Measurements from ENCODE around the gene PLB1.
"Not testable (repeated sequence)": the region's sequence is repeated elsewhere in the genome, so short reads cannot be mapped to it uniquely, and the experiment has no call there.

The PLB1 gene

DNA sequence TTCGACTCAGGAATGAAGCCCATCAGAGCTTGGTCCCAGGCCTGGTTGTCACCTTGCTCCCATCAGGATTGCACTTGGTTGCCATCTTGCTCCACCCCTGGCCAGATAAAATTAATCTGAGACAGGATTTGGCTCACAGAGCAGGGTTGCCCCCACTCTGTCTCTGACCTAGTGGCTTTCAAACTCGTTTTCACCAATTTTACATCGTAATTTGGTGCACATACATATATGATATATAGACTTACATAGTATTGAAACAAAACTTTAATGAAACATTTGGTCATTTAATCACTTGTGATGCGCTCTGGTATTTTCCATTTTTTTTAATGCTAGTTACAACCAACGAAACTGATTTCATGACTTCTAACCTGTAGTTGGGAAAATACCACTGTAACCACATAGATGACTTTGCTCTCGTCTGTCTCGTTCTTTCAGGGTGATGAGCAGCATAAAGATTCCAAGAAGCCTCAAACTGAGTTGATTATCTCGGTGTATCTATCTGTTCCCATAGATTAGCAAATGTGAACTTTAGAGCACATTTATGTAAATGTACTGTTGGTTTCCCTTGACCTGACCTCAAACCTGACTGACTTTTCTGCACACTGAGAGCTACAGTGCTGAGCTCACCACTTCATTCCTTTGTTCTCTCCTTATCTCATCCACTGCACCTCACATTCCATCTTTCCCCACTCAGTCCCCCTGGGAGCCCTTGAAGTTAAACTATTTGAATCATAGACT, 30.5 kb upstream of the PLB1 start:
- no peak for DNase-seq (ENCODE audit: low read depth in 2 of 2)

- no peak for DNase-seq (ENCODE audit: low read depth in 2 of 2)
These were observed 26.6 kb upstream of the PLB1 start for GRCh38 chr2:28469304-28469703.

DNA sequence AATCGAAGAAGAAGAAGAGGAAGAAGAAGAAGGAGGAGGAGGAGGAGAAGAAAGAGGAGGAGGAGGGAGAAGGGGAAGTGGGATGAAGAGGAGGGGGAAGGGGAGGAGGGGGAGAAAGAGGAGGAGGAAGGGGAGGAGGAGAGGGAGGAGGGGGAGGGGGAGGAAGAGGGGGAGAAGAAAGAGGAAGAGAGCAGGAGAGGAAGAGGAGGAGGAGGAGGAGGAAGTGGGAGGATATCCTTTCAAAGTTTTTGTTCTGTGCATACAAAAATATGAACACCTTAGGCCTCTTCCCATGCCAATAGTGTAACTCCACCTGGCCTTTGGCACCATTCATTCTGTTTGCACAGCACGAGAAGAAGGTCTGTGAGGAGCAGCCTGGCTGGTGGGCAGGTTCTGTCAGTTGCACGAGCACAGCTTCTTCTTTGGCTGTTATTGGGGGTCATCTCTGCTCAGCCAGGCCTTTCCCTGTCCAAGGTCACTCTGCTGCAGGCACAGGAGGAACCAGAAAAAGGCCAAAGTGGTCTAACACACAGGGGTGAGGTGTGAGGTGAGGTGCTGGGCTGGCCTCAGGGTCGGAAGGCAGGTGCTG, 25.8 kb upstream of the PLB1 start:
- no peak for DNase-seq (ENCODE audit: low read depth in 2 of 2)

DNA sequence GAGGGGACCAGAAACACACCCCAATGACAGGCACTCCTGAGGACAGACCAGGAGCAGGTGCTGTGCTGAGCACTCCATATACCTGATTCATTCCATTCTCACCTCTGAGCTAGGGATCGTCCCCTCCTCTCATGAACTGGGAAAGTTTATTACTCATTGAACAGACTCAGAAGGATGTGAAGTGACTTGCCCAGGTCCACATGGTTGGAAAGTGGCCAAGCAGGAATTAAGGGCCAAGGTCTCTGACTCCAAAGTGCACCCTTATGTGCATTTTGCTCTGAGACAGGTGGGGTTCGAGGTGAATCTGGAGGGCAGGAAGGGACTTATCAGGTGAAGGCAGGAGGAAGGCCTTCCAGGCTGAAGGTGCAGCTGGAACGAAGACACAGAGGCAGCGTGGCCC, 25.1 kb upstream of the PLB1 start:
- no peak for DNase-seq (ENCODE audit: low read depth in 2 of 2)

DNA sequence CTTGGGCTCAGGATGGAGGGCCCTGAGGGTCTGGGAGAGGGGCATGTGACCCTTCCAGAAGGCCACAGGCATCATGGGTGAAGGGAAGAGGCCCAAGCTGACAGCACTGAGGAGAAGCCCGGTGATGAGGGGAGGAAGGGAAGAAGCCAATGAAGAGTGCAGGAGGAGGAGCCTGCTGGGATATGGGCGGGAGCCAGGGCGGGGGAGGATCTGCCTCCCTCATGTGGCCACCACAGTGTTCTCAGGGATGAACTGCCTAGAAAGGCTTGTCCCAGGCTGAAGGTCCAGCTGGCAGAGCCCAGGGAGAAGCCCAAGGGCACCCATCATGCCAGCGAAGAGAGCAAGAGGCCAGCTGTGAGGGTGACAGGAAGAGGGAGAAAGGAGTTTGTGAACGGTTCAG, 24.6 kb upstream of the PLB1 start:
- DNase-seq (ENCODE audit: low read depth in 2 of 2), result no peak

DNA sequence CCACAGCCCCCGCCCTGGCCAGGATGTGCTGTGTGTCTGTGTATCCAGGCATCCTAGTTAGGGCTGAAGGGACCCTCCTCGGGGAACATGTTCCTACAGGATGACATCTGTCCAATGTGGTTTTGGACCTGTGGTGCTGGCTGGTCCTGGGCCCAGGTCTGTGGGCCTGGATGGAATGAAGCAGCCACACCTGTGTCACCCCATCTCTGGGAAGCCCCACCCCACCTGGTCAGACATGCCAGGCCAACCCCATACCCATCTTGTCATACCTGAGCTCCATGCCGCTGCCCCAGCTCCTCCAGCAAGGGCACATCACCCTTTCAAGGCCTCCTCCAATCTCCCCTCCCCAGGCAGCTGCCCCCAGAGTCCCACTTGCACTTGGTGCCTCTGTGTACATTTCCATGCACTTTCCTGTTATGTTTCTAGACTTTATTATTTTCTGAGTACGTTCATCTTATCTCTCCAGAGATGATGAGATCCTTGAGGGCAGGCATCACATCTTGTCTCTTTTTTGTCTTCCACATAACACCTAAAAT, 24.1 kb upstream of the PLB1 start:
- no peak for DNase-seq (ENCODE audit: low read depth in 2 of 2)

DNA sequence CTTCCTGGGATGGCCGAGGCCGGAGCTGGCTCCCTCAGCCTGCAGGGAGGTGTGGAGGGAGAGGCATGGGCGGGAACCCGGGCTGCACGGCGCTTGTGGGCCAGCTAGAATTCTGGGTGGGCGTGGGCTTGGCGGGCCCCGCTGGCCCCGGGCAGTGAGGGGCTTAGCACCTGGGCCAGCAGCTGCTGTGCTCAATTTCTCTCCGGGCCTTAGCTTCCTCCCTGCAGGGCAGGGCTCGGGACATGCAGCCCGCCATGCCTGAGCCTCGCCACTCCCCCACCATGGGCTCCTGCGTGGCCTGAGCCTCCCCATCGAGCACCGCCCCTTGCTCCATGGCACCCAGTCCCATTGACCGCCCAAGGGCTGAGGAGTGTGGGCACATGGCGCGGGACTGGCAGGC, 23.2 kb upstream of the PLB1 start:
- not testable (repeated sequence) for DNase-seq (ENCODE audit: low read depth in 2 of 2)

DNA sequence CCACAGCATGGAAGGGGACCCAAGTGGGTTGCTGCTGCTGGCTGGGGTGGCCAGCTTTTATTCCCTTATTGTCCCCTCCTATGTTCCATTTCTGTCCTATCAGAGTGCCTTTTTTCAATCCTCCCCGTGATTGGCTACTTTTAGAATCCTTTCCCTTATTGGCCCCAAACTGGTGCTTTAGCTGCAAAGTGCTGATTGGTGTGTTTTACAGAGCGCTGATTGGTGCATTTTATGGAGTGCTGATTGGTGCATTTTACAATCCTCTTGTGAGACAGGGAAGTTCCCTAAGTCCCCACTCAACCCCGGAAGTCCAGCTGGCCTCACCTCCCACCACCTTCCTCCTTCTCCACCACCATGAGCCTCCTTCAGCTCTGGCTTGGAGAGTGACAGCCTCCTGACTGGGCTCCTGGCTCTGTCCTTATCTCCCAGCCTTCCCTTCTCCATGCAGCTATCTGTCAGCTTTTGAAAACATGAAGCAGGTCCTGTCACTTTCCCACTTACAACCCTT, 20.7 kb upstream of the PLB1 start:
- no peak for DNase-seq (ENCODE audit: low read depth in 2 of 2)

DNA sequence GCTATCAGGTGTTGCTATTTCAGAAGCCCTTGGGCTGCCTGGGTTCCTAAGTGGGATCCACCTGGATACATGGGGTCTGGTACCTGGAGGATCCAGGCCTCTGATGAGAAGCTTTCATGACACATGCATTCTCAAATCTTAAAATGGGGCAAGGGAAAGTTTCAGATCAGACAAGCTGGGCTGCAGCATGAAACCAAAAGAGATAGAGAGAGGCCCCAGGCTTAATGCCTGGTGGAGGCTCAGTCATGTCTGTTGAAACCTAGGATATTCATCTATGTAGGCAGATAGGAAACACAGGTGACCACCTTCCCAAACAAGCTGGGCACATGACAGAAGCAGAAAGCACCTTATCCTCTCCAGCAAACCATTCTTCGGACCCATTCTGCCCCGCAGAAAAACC, 18.8 kb upstream of the PLB1 start:
- no peak for DNase-seq (ENCODE audit: low read depth in 2 of 2)

DNA sequence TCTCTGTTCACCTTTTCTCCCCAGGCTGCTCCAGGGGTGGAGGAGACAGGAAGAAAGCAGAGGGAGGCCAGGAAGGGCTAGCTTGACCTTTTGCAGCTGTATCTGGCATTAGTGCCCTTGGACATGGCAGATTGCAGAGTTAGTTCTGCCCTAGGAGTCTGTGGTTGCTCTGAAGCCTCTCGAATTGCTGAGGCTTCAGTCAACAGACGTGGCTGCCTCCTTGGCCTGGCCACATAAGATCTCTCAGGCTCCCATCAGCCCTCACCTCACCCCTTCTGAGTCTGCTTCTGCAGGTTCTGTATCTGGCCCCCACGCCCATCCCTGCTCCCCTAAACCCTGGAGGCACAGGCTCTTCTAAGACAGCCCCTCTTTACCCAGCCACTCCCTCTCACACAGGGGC, 18.2 kb upstream of the PLB1 start:
- no peak for DNase-seq (ENCODE audit: low read depth in 2 of 2)

GRCh38 chr2:28480403-28481049, 15.3 kb upstream of the PLB1 start:
- DNase-seq (ENCODE audit: low read depth in 2 of 2), result no peak

DNA sequence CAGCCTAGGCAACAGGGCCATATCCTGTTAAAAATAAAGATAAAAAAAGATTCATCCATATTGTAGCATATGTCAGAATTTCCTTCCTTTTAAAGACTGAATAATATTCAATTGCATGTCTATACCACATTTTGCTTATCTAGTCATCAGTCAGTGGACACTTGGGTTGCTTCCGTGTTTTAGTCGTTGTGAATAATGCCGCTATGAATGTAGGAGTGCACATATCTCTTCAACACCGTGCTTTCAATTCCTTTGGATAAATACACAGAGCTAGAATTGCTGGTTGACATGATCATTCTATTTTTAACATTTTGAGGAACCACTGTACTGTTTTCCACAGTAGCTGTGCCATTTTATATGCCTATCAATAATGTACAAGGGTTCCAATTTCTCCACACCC, 14.0 kb upstream of the PLB1 start:
- DNase-seq (ENCODE audit: low read depth in 2 of 2), result no peak

GRCh38 chr2:28484835-28485234, 11.0 kb upstream of the PLB1 start:
- DNase-seq (ENCODE audit: low read depth in 2 of 2), result no peak

DNA sequence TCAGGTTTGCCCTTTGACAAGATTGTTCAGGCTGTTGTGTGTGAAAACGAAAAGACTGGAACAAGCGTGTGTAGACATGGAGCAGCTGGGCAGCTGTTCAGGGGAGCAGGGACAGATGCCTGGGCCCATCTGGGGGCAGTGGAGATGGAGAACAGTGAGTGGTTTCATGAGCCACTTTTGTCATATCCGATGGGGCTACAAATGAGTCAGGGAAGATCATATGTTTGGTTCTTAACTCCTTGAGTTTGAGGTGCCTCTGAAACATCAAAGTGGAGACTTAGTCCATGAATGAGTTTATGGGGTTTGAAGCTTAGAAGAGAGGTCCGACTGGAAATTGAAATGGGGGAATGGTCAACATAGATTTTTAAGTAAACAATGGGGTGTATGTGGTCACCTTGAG, 9.3 kb upstream of the PLB1 start:
- DNase-seq (ENCODE audit: low read depth in 2 of 2), result no peak

DNA sequence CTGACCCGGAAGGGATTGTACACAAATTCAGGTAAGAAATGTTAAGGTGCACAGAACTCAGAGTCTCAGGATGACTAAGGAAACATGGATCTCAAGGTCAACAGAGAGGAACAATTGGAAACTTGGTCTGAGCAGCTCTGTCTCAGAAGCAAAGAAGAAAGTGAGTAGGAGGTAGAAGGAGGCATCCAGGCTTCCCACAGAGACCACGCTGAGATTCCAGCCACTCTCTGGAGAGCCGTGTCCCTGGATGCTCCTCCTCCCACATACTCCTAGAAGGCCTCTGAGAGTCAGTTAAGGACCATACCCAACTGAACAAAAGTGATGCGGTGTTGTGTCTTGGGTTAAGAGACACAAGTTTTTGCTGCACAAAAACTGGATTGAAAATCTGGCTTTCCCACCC, 8.6 kb upstream of the PLB1 start:
- no peak for DNase-seq (ENCODE audit: low read depth in 2 of 2)

GRCh38 chr2:28488083-28488830, 7.6 kb upstream of the PLB1 start:
- no peak for DNase-seq (ENCODE audit: low read depth in 2 of 2)

DNA sequence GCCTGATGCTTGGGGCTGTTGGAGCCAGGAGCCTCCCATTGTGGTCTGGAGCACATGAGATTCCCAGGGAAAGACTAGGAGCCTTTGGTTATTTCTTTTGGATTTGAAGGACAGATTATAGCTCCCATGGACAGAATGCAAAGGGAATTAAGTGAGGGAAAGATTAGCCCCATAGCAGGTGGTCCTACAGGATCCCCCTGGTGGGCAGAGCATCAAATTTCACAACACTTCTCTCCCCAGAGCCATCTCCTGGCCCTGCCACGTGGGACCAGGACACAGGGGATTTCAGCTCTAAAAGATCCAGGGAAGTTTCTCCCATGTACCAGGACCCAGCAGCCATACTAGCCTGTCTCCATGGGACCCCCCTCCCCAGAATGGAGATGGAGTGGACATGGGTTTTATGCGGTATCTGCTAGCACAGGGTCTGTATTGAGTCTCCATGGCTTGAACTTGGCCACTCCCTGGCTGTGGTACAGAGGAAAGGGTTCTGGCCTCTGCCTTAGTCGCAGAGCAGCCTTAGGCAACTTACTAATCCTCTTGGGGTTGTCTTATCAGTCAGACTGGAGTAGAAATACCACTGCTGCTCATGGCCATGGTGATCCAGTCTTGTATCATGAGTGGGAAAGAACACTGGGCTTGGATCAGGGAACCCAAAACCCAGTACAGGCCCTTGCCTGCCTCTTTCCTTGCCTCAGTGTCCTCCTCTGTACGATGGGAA, 6.8 kb upstream of the PLB1 start:
- DNase-seq (ENCODE audit: low read depth in 2 of 2), result no peak

GRCh38 chr2:28490558-28490957, 5.3 kb upstream of the PLB1 start:
- no peak for DNase-seq (ENCODE audit: low read depth in 2 of 2)

DNA sequence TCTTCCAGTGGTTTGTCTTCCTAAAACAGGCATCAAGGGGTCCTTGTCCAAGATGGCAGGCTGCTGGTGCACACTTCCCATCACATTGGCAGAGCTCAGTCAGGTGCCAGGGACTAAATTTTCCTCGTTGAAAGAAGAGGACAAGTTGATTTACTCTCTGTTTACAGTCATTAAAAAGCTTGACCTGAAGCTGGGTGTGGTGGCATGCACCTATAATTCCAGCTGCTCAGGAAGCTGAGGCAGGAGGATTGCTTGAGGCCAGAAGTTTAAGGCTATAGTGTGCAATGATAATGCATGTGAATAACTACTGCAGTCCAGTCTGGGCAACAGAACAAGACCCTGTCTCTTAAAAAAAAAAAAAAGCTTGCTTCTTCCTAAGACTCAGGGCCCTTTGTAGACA, 3.6 kb upstream of the PLB1 start:
- no peak for DNase-seq (ENCODE audit: low read depth in 2 of 2)

GRCh38 chr2:28493636-28494035, 2.2 kb upstream of the PLB1 start:
- DNase-seq (ENCODE audit: low read depth in 2 of 2), result no peak

- DNase-seq (ENCODE audit: low read depth in 2 of 2), result no peak
These were observed 921 bp downstream of the PLB1 start for GRCh38 chr2:28496781-28497180.

- DNase-seq (ENCODE audit: low read depth in 2 of 2), result no peak
These were observed 1.3 kb downstream of the PLB1 start for GRCh38 chr2:28497206-28497605.

Data from activated CD8-positive, alpha-beta memory T cell treated with anti-CD3 and anti-CD28 coated beads for 4 hours (primary cell).